HFFc6 (cell line): ENCODE measurements around the gene NEMF. TPM values are rescaled to one million over a fixed set of nuclear protein-coding genes. Genes with fewer than 3 reads are reported as not detected.

Experiments used
- DNase-seq: peaks from one replicate; pipeline ENCODE4 v3.0.0-alpha.2; 2018
- H3K27ac Mint-ChIP-seq: 2 replicates; pipeline ENCODE4 v1.8.0; 2020; ENCODE audit warnings: mild to moderate bottlenecking, mixed read lengths
- H3K27me3 Mint-ChIP-seq: 2 replicates; pipeline ENCODE4 v1.8.0; 2021; ENCODE audit warnings: mild to moderate bottlenecking, moderate library complexity, mixed read lengths; ENCODE audit not compliant: insufficient read depth
- H3K36me3 Mint-ChIP-seq: 2 replicates; pipeline ENCODE4 v1.8.0; 2021; ENCODE audit warnings: low read depth, mixed read lengths
- H3K4me1 Mint-ChIP-seq: 2 replicates; pipeline ENCODE4 v1.8.0; 2020; ENCODE audit warnings: low read depth, mixed read lengths
- H3K4me3 Mint-ChIP-seq: 2 replicates; pipeline ENCODE4 v1.8.0; 2020; ENCODE audit warnings: mild to moderate bottlenecking, moderate library complexity, mixed read lengths
- H3K9me3 Mint-ChIP-seq: 2 replicates; pipeline ENCODE4 v1.8.0; 2020; ENCODE audit warnings: mild to moderate bottlenecking, mixed read lengths
- CTCF ChIP-seq: fragments of 200-600 bp; sonication (generic); IDR thresholded peaks from 2 replicates; pipeline ENCODE4 v1.5.0; 2021; ENCODE audit warnings: antibody characterized with exemption, mild to moderate bottlenecking
- total RNA-seq, 6 experiments: library from RNA; stranded (reverse); fragmentation: NEBNext Ultra II Directional; extraction: Animal tissue kit (Norgen Biotek cat#: 25700); gene quantifications; 2 replicates in 1 of 6; 3 replicates in 5 of 6; pipeline ENCODE4 v1.2.3, GENCODE V29; 2021

NEMF gene
- total RNA-seq, 6 experiments from 2014 or later: 55.5 to 69.7 (median 56.9) TPM

GRCh38 chr14:49862089-49862673 lies 9.6 kb upstream of the NEMF start:
- Mint-ChIP-seq H3K36me3 (no peaks in the 10 kb centered on the region), H3K4me3 (no peak overlapping the region), H3K27ac (no peak overlapping the region), H3K9me3 (no peaks in the 10 kb centered on the region), H3K4me1 (peaks cover 28% of the 10 kb centered on the region), H3K27me3 (peaks cover 2% of the 10 kb centered on the region)
- peak; percentile 86 for DNase-seq
- TF ChIP-seq CTCF: peak; percentile 100

GRCh38 chr14:49861699-49862088 lies 9.1 kb upstream of the NEMF start:
- Mint-ChIP-seq H3K9me3 (no peaks in the 10 kb centered on the region), H3K27ac (no peak overlapping the region), H3K27me3 (peaks cover 2% of the 10 kb centered on the region), H3K36me3 (no peaks in the 10 kb centered on the region), H3K4me1 (peaks cover 28% of the 10 kb centered on the region), H3K4me3 (no peak overlapping the region)
- peak; percentile 71 for DNase-seq
- TF ChIP-seq CTCF: no peak

- no peak for TF ChIP-seq CTCF
- no peak overlapping the region for H3K27ac Mint-ChIP-seq
- peaks cover 28% of the 10 kb centered on the region for H3K4me1 Mint-ChIP-seq
- no peak for DNase-seq
- no peak overlapping the region for H3K4me3 Mint-ChIP-seq
- peaks cover 2% of the 10 kb centered on the region for H3K27me3 Mint-ChIP-seq
- H3K9me3 Mint-ChIP-seq: no peaks in the 10 kb centered on the region
- no peaks in the 10 kb centered on the region for H3K36me3 Mint-ChIP-seq
Observed at GRCh38 chr14:49860988-49861698, 8.6 kb upstream of the NEMF start.

GRCh38 chr14:49858383-49858782 lies 5.8 kb upstream of the NEMF start:
- Mint-ChIP-seq H3K36me3 (no peaks in the 10 kb centered on the region), H3K4me1 (peaks cover 32% of the 10 kb centered on the region), H3K27ac (no peak overlapping the region), H3K9me3 (no peaks in the 10 kb centered on the region), H3K4me3 (no peak overlapping the region), H3K27me3 (peaks cover 2% of the 10 kb centered on the region)
- DNase-seq: no peak
- no peak for TF ChIP-seq CTCF

- Mint-ChIP-seq H3K9me3 (no peaks in the 10 kb centered on the region), H3K36me3 (no peaks in the 10 kb centered on the region), H3K4me3 (no peak overlapping the region), H3K27ac (peak overlapping the region; percentile 29; the same call in 1 of the 2 replicates), H3K27me3 (peaks cover 3% of the 10 kb centered on the region), H3K4me1 (peaks cover 37% of the 10 kb centered on the region)
- TF ChIP-seq CTCF: no peak
- peak; percentile 21 for DNase-seq
Observed at GRCh38 chr14:49857427-49858003, 4.9 kb upstream of the NEMF start.
